K562 (cell line): ENCODE results near the gene DPH7. TPM values are rescaled to one million over a fixed set of nuclear protein-coding genes. Genes with fewer than 3 reads are reported as not detected.

Experiments
- ATAC-seq: fragments of 200-7000 bp; cut with Tn5 transposase; 3 replicates; pipeline ENCODE4 v1.9.1; 2020; ENCODE audit warnings: moderate library complexity
- BruUV-seq: library from RNA; stranded (reverse); fragments of 400-500 nt; replicated peaks from 2 replicates; lab custom pipeline; 2021; lab: Mats Ljungman, UMichigan
- CTCF ChIA-PET: fragments of 300-600 bp; formaldehyde crosslinking; extraction: SDS; loops from one replicate; lab custom pipeline; 2021; ENCODE audit warnings: low intra/inter-chr PET ratio; lab: Yijun Ruan, JAX
- POLR2A ChIA-PET: fragments of 300-600, 350-650 bp; sonication (Branson Sonifier 250); formaldehyde crosslinking; extraction: SDS; loops from one replicate; lab custom pipeline; 2021; ENCODE audit warnings: antibody characterized with exemption, inconsistent platforms; lab: Yijun Ruan, JAX
- DNase-seq, 4 experiments: peaks; one replicate each; pipeline versions ENCODE4 v3.0.0 to v3.0.0-alpha.2; 2011 to 2018; ENCODE audit warnings: low spot score in 3 of 4, mixed read lengths in 3 of 4; ENCODE audit errors: extremely low read depth in 1 of 4
- FAIRE-seq: peaks from 2 replicates; lab custom pipeline; 2011; peaks lifted over from hg19 to GRCh38; lab: Jason Lieb, UNC
- H2AFZ ChIP-seq: 2 replicates; pipeline ENCODE4 v1.6.0; 2011; ENCODE audit warnings: low read depth, low read length, control low read depth, inconsistent platforms
- H3K27ac ChIP-seq: fragments of 200-600 bp; 3 replicates; pipeline ENCODE4 v1.8.0; 2011; ENCODE audit warnings: low read depth, mild to moderate bottlenecking, control low read depth, inconsistent platforms, low read length, moderate library complexity, mixed read lengths; ENCODE audit errors: extremely low read depth
- H3K27me3 ChIP-seq, 2 experiments: fragments of 300-600 bp in 1 of 2; 2 replicates in 1 of 2; 3 replicates in 1 of 2; pipeline versions ENCODE4 v1.6.0 to v1.8.0; 2011; ENCODE audit warnings: inconsistent platforms in 2 of 2, low read length in 2 of 2, mild to moderate bottlenecking in 1 of 2, mixed read lengths in 1 of 2, moderate library complexity in 1 of 2; ENCODE audit not compliant: control insufficient read depth in 2 of 2, insufficient read depth in 2 of 2
- H3K36me3 ChIP-seq: fragments of 300-600 bp; 3 replicates; pipeline ENCODE4 v1.8.0; 2011; ENCODE audit warnings: mild to moderate bottlenecking, low read length, inconsistent platforms; ENCODE audit not compliant: control insufficient read depth, insufficient read depth
- H3K4me1 ChIP-seq, 2 experiments: fragments of 200-600 bp in 1 of 2; replicated peaks in 1 of 2; 2 replicates in 1 of 2; 3 replicates in 1 of 2; pipeline versions ENCODE4 v1.5.1 to v1.8.0; 2011; ENCODE audit warnings: inconsistent platforms in 2 of 2, low read length in 2 of 2, mild to moderate bottlenecking in 1 of 2, mixed read lengths in 1 of 2, moderate library complexity in 1 of 2; ENCODE audit not compliant: control insufficient read depth in 2 of 2, insufficient read depth in 2 of 2
- H3K4me2 ChIP-seq: 2 replicates; pipeline ENCODE4 v1.6.1; 2011; ENCODE audit warnings: low read length, control low read depth, inconsistent platforms, mixed read lengths; ENCODE audit not compliant: insufficient read depth
- H3K4me3 ChIP-seq: fragments of 200-600 bp; sonication (generic), shearing (Covaris generic); 2 replicates; pipeline ENCODE4 v1.5.1; 2016; ENCODE audit warnings: control low read depth, inconsistent platforms
- H3K79me2 ChIP-seq: fragments of 200-600 bp; 3 replicates; pipeline ENCODE4 v1.8.0; 2011; ENCODE audit warnings: low read length, inconsistent platforms; ENCODE audit not compliant: control insufficient read depth, insufficient read depth
- H3K9ac ChIP-seq, 2 experiments: 2 replicates each; pipeline versions ENCODE4 v1.6.0 to v1.6.1; 2011; ENCODE audit warnings: low read depth in 2 of 2, low read length in 2 of 2, control low read depth in 1 of 2, inconsistent platforms in 1 of 2, mild to moderate bottlenecking in 1 of 2, mixed read lengths in 1 of 2; ENCODE audit not compliant: insufficient read depth in 1 of 2
- H3K9me1 ChIP-seq: one replicate; pipeline ENCODE4 v1.6.0; 2011; ENCODE audit warnings: inconsistent platforms, mild to moderate bottlenecking, low read length, moderate library complexity; ENCODE audit not compliant: control insufficient read depth, insufficient read depth
- H3K9me3 ChIP-seq: replicated peaks from 2 replicates; pipeline ENCODE4 v1.5.1; 2011; ENCODE audit warnings: low read depth, low read length, inconsistent platforms; ENCODE audit not compliant: control insufficient read depth, insufficient read depth
- H4K20me1 ChIP-seq: replicated peaks from 2 replicates; pipeline ENCODE4 v1.6.1; 2011; ENCODE audit warnings: low read length, inconsistent platforms, mixed read lengths; ENCODE audit not compliant: control insufficient read depth, insufficient read depth
- ARID1B ChIP-seq: fragments of 450-650 bp; IDR thresholded peaks from 2 replicates; pipeline ENCODE4 v1.6.1; 2016; ENCODE audit warnings: antibody characterized with exemption, mild to moderate bottlenecking, inconsistent platforms
- CBX1 ChIP-seq: sonication (generic); IDR thresholded peaks from 2 replicates; pipeline ENCODE4 v1.6.1; 2016; ENCODE audit warnings: antibody characterized with exemption, low read depth, mild to moderate bottlenecking
- JUN ChIP-seq, 2 experiments: sonication (generic) in 1 of 2; formaldehyde crosslinking in 1 of 2; IDR thresholded peaks; 2 replicates each; pipeline versions ENCODE4 v1.6.1 to v1.8.0; 2012 to 2022; ENCODE audit warnings: borderline replicate concordance in 2 of 2, mild to moderate bottlenecking in 2 of 2, improper control_type of control experiment in 1 of 2, low read depth in 1 of 2, low read length in 1 of 2, missing genetic modification reagents in 1 of 2
- MAFF ChIP-seq: IDR thresholded peaks from 2 replicates; pipeline ENCODE4 v1.6.1; 2012; ENCODE audit warnings: low read length, improper control_type of control experiment
- MAFG ChIP-seq: fragments of 450-650 bp; conservative IDR thresholded peaks from 2 replicates; pipeline ENCODE4 v1.6.1; 2016; ENCODE audit warnings: missing genetic modification characterization, missing compliant biosample characterization
- PHF8 ChIP-seq: fragments of 200-600 bp; sonication (generic); IDR thresholded peaks from 2 replicates; pipeline ENCODE4 v1.6.1; 2012; ENCODE audit warnings: mixed run types, mild to moderate bottlenecking, inconsistent platforms, low read length, moderate library complexity, borderline replicate concordance
- POLR2AphosphoS2 ChIP-seq: IDR thresholded peaks from 2 replicates; pipeline ENCODE4 v1.6.1; 2012; ENCODE audit warnings: low read length, improper control_type of control experiment
- POLR2G ChIP-seq: fragments of 200-400 bp; formaldehyde crosslinking; IDR thresholded peaks from 2 replicates; pipeline ENCODE4 v1.6.1; 2017; ENCODE audit warnings: low read depth, mild to moderate bottlenecking, antibody characterized with exemption, low read length, moderate library complexity
- RBFOX2 ChIP-seq: fragments of 200-400 bp; formaldehyde crosslinking; IDR thresholded peaks from 2 replicates; pipeline ENCODE4 v1.6.1; 2017; ENCODE audit warnings: low read depth, mild to moderate bottlenecking, low read length, moderate library complexity
- RBM17 ChIP-seq: fragments of 200-400 bp; formaldehyde crosslinking; IDR thresholded peaks from 2 replicates; pipeline ENCODE4 v1.6.1; 2017; ENCODE audit warnings: low read depth, mild to moderate bottlenecking, low read length, borderline replicate concordance
- RFX7 ChIP-seq: fragments of 250-450 bp; sonication (Bioruptor Pico); IDR thresholded peaks from 2 replicates; pipeline ENCODE4 v1.5.1; 2021; ENCODE audit warnings: mild to moderate bottlenecking
- RHOXF2B ChIP-seq: fragments of 250-450 bp; sonication (Bioruptor Pico); conservative IDR thresholded peaks from 2 replicates; pipeline ENCODE4 v1.5.1; 2021
- TBL1XR1 ChIP-seq, 2 experiments: IDR thresholded peaks; 2 replicates each; pipeline ENCODE4 v1.6.1; 2012; ENCODE audit warnings: improper control_type of control experiment in 2 of 2, low read length in 2 of 2, mild to moderate bottlenecking in 1 of 2
- ZKSCAN1 ChIP-seq: fragments of 150-350 bp; IDR thresholded peaks from 2 replicates; pipeline ENCODE4 v1.6.1; 2016; ENCODE audit warnings: low read depth, low read length
- ZNF134 ChIP-seq: fragments of 250-450 bp; sonication (Bioruptor Pico); conservative IDR thresholded peaks from 2 replicates; pipeline ENCODE4 v1.4.0; 2020
- ZNF282 ChIP-seq: sonication (generic); formaldehyde crosslinking; IDR thresholded peaks from 2 replicates; pipeline ENCODE4 v1.8.1; 2023; ENCODE audit warnings: missing genetic modification reagents
- ZNF764 ChIP-seq: fragments of 250-450 bp; sonication (Bioruptor Pico); IDR thresholded peaks from 2 replicates; pipeline ENCODE4 v1.4.0; 2020; ENCODE audit warnings: low read depth, mild to moderate bottlenecking, moderate library complexity
- WGBS: fragments of 100-300 bp; shearing (Covaris generic); methylation state at CpG from one replicate; pipeline ENCODE4 v1.1.6; 2016; ENCODE audit warnings: low coverage, mixed read lengths; ENCODE audit not compliant: insufficient coverage; ENCODE audit errors: missing lambda C conversion rate; 5-methylcytosine and 5-hydroxymethylcytosine counted together
- in situ Hi-C: fragments of 300-500 bp; cut with MboI; formaldehyde crosslinking; loops from 4 replicates; pipeline ENCODE4 v1.15.0; 2018; ENCODE audit warnings: inconsistent platforms, mixed read lengths
- intact Hi-C: fragments of 100-400 bp; cut with micrococcal nuclease; formaldehyde crosslinking; loops from 2 replicates; pipeline ENCODE4 v1.14.2; 2022
- polyA plus RNA-seq, 8 experiments: library from polyadenylated mRNA; depleted of rRNA in 4 of 8; stranded (reverse) in 5 of 8; unstranded in 3 of 8; fragments of >200 nt; fragmentation: Nextera tagmentation in 2 of 8; fragmentation: Illumina TruSeq in 1 of 8; extraction: Ambion mirVana in 2 of 8; extraction: Trizol in 1 of 8; gene quantifications; 2 replicates each; pipeline versions ENCODE4 v1.2.1 to v1.2.3, GENCODE V29; 2011 to 2014; ENCODE audit warnings: inconsistent platforms in 1 of 8, missing spikeins in 1 of 8
- total RNA-seq, 7 experiments: library from RNA; depleted of rRNA in 6 of 7; stranded (reverse); fragments of >200 nt in 6 of 7; fragmentation: Illumina TruSeq in 2 of 7; extraction: Trizol in 2 of 7; gene quantifications; 2 replicates each; pipeline versions ENCODE4 v1.2.1 to v1.2.3, GENCODE V29; 2011 to 2021; ENCODE audit warnings: low replicate concordance in 1 of 7
- TF ChIP-seq, protein P1 (sequence below): fragments of 250-450 bp; sonication (Bioruptor Pico); IDR thresholded peaks from 2 replicates; pipeline ENCODE4 v1.5.0; 2022; ENCODE audit warnings: mild to moderate bottlenecking

DPH7 gene
- total and polyA plus RNA-seq, 9 of the 15 experiments (the other 6 are each of a cell fraction or from before 2014, with no cell fraction given): 13.9 to 68.6 (median 41.3) TPM

DNA sequence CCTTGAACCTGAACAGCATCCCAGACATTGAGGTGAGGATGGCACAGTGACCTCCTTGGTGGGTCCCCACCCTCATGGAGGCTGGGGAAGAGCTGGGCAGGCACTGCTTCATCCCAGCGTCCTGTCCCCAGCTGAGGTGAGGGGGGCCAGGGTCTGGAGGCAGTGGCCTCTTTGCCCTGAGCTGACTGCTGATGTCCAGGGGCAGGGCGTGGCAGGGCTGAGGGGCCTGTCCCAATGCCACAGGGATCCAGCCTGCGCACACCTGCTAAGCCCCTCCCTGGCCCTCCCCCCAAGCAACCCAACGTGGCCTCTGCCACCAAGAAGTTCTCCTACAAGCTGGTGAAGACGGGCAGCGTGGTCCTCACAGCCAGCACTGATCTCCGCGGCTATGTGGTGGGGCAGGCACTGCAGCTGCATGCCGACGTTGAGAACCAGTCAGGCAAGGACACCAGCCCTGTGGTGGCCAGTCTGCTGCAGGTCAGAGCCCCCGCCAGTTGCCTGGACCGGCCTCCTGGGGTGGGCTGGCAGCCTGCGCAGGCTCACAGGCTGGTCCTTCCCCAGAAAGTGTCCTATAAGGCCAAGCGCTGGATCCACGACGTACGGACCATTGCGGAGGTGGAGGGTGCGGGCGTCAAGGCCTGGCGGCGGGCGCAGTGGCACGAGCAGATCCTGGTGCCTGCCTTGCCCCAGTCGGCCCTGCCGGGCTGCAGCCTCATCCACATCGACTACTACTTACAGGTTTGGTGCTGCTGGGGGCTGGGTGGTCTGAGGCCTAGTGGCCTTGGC is 35.2 kb upstream of the DPH7 start:
- DNase-seq (no peak), FAIRE-seq (no peak), ATAC-seq (no peak)
- Histone ChIP-seq H3K4me2 (no peak overlapping the region), H3K9ac (peak overlapping the region in 1 of 2 experiments; percentile 77; a peak in 2 of 4 replicates), H3K9me3 (no peaks in the 10 kb centered on the region), H3K36me3 (peaks cover 47% of the 10 kb centered on the region; the same call in 2 of the 3 replicates), H3K27ac (no peak overlapping the region), H3K9me1 (peaks cover 6% of the 10 kb centered on the region), H3K79me2 (peaks cover 26% of the 10 kb centered on the region), H3K4me1 (peaks cover 21 to 61% of the 10 kb centered on the region in 2 experiments; a peak in 4 of 5 replicates), H4K20me1 (no peaks in the 10 kb centered on the region; the same call in 1 of the 2 replicates), H3K27me3 (no peaks in the 10 kb centered on the region), H2AFZ (no peak overlapping the region), H3K4me3 (no peak overlapping the region)
- in situ Hi-C loops: no loop called here
- intact Hi-C loops: no loop called here
- 95% methylated on average over 23 of the region's 27 CpGs for WGBS
- TF ChIP-seq ZKSCAN1 (no peak), CBX1 (0 out of 2 replicates have a peak, but pooled peaks have one; percentile 41), ARID1B (no peak), ZNF282 (CRISPR knock-in tag) (no peak), MAFG (tag) (no peak), RBM17 (no peak), POLR2AphosphoS2 (0 out of 2 replicates have a peak, but pooled peaks have one; percentile 44), ZNF764 (CRISPR knock-in tag) (no peak), RFX7 (CRISPR knock-in tag) (no peak), PHF8 (no peak), TBL1XR1 (IDR thresholded peaks at IDR 0.05; ENCODE audit: low read length in 2 of 2) (no peak), POLR2G (peak; percentile 65), RHOXF2B (CRISPR knock-in tag) (no peak), ZNF134 (CRISPR knock-in tag) (no peak), RBFOX2 (peak; percentile 27; the same call in 1 of the 2 replicates), MAFF (no peak), JUN (IDR thresholded peaks at IDR 0.05; ENCODE audit: borderline replicate concordance, low read depth, low read length) (no peak), JUN (CRISPR knock-in tag; IDR thresholded peaks at IDR 0.05; ENCODE audit: borderline replicate concordance) (no peak)
- TF ChIP-seq, protein P1, sequence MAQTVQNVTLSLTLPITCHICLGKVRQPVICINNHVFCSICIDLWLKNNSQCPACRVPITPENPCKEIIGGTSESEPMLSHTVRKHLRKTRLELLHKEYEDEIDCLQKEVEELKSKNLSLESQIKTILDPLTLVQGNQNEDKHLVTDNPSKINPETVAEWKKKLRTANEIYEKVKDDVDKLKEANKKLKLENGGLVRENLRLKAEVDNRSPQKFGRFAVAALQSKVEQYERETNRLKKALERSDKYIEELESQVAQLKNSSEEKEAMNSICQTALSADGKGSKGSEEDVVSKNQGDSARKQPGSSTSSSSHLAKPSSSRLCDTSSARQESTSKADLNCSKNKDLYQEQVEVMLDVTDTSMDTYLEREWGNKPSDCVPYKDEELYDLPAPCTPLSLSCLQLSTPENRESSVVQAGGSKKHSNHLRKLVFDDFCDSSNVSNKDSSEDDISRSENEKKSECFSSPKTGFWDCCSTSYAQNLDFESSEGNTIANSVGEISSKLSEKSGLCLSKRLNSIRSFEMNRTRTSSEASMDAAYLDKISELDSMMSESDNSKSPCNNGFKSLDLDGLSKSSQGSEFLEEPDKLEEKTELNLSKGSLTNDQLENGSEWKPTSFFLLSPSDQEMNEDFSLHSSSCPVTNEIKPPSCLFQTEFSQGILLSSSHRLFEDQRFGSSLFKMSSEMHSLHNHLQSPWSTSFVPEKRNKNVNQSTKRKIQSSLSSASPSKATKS (CRISPR knock-in tag): no peak
- CTCF ChIA-PET: no interaction called here
- POLR2A ChIA-PET: interaction anchor here (0.5 kb wide), 1 partner anchor 1610 kb away, joined by 3 read pairs; no protein-coding TSS in a partner anchor
- BruUV-seq: no TSS peak
